ENCODE measurements around the gene VPS9D1. TPM values are rescaled to one million over a fixed set of nuclear protein-coding genes. Genes with fewer than 3 reads are reported as not detected.
"Not testable (repeated sequence)": the region's sequence is repeated elsewhere in the genome, so short reads cannot be mapped to it uniquely, and the experiment has no call there.

Gene VPS9D1
- polyA plus RNA-seq, 3 donors = 7.5 to 9.3 (median 9.2) TPM

GRCh38 chr16:89710709-89711564, 9.8 kb downstream of the VPS9D1 start:
- no peak for DNase-seq (ENCODE audit: low read depth in 3 of 3, low spot score in 2 of 3)

- DNase-seq (ENCODE audit: low read depth in 3 of 3, low spot score in 2 of 3) = no peak
These were observed 10.8 kb downstream of the VPS9D1 start for GRCh38 chr16:89709716-89710432.

DNA sequence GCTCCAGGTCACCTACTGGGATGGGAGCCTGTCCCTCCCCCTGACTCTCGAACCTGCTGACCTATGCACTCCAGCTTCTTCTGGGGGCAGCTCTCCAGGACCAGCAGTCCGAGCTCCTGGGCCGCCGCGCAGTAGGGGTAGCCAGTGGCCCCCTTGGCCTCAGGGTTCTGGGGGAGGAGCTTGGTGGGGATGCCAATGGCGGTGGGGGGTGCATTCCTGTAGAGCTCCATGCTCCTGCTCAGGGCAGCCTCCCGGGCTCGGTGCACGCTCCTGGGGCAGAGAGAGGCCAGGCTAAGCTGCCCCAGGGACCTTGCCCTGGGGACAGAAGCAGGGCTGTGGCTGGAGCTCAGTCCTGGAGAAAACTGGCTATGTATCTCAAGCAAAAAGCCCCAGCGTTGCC, 11.5 kb downstream of the VPS9D1 start:
- DNase-seq (ENCODE audit: low read depth in 3 of 3, low spot score in 2 of 3) = no peak

GRCh38 chr16:89708481-89708931, 12.2 kb downstream of the VPS9D1 start:
- DNase-seq (ENCODE audit: low read depth in 3 of 3, low spot score in 2 of 3) = no peak

DNA sequence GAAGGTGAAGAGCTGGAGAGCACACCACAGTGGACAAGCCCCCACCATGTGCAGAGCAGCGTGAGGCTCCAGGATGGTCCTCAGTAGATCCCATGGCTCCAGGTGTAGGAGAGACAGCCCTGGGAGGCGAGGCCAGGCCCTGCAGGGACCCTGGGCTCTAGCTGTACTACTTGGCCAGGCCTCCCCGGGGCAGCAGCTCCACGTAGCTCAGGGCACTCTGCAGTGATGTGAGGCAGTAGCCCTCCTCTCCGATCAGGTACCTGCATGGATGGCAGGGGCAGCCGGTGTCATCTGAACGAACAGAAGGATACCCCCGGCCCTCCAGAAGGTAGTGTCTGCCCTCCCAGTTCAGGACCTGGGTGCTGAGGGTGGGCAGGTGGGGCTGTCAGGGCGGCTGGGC, 13.0 kb downstream of the VPS9D1 start:
- DNase-seq (ENCODE audit: low read depth in 3 of 3, low spot score in 2 of 3) = no peak

DNA sequence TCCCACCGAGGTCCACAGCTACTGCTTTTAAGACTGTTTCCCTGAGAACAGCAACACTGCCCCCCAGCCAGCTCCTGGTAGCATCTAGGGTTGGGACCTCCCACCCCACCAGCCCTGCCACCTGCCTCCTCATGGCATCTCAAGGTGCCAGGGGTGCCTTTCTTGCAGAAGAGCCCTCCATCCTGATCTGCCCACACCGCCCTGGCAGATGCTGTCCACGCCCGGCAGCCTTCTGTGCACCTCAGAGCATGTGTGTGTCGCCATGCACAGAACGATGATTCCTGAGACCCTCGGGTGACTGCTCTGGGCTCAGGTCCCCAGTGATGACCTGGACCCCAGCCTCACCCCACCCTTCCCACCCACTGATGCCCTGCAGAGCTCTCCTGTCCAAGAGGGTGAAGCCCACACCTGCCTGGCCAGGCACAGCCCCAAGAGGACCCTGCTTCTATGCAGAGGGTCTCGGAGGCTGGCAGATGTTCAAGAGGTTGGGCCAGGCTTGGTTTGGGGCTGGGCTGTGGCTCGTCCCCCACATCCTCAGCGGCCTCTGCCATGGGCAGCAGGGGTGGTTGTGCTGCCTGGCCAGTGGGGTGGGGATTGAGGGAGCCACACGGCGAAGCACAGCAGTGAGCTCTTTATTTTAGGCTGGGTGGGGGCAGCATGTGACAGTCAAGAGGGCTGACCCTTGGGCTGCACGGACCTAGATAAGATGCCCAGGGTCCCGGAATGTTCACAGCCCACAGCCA, 14.0 kb downstream of the VPS9D1 start:
- no peak for DNase-seq (ENCODE audit: low read depth in 3 of 3, low spot score in 2 of 3)

- no peak for DNase-seq (ENCODE audit: low read depth in 3 of 3, low spot score in 2 of 3)
These were observed 15.7 kb downstream of the VPS9D1 start for GRCh38 chr16:89705006-89705405.

GRCh38 chr16:89704281-89704680, 16.4 kb downstream of the VPS9D1 start:
- no peak for DNase-seq (ENCODE audit: low read depth in 3 of 3, low spot score in 2 of 3)

DNA sequence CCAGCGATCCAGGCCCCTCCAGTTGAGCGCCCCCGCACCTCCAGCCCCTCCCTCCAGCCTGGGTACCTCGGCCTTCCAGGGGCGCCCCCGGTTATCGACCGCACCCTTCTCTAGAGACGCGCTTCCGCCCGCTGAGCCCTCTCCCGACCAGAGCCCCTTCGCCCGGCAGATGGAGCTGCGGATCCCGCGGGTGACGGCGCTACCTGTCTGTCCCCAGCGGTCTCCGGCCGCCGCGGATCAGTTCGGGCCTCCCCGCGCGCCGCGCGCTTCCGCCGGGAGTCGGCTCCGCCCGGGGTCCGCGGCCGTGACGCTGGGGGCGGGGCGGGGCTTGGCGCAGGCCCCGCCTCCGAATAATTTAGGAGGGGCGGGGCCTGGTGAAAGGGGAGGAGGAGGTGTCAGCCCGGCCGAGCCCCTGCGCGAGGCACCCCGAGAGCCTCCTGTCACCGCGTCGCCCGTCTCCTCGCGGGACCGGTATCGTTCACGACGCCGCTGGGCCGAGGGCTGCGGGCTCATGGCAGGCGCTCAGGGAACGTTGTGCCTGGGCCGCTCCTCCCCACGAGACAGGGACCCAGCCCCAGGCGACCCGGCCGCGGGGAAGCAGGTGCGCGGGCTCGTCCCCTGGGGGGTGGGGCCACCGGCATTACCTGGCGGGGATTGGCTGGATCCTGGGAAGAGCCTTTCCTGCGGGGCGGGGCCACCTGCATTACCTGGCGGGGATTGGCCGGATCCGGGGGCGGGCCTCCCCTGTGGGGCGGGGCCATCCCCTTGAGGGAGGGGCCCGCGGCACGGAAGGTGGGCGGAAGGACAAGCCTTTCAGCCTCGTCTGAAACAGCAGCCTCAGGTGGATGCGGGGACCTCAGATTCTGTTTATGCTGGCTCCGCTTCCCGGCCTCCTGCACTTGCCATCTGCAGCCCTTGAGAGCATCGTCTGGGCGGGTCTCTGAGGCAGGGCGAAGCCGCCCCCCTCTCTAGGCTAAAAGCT, 19.0 kb downstream of the VPS9D1 start, which contains the start of gene SPATA2L:
Gene SPATA2L, minus strand, starts transcription at position 281 of the 982 bp plus-strand sequence. CDS start 473 bp downstream, outside the sequence.
- DNase-seq (ENCODE audit: low read depth in 3 of 3, low spot score in 2 of 3) = peak in 1 of 3 donors; percentile 86

- DNase-seq (ENCODE audit: low read depth in 3 of 3, low spot score in 2 of 3) = no peak
These were observed 19.9 kb downstream of the VPS9D1 start for GRCh38 chr16:89700649-89701424.

- DNase-seq (ENCODE audit: low read depth in 3 of 3, low spot score in 2 of 3) = peak; percentile 91 to 96 (median 94)
These were observed 20.5 kb downstream of the VPS9D1 start for GRCh38 chr16:89700100-89700648.

- not testable (repeated sequence) for DNase-seq (ENCODE audit: low read depth in 3 of 3, low spot score in 2 of 3)
These were observed 21.0 kb downstream of the VPS9D1 start for GRCh38 chr16:89699629-89700099.

DNA sequence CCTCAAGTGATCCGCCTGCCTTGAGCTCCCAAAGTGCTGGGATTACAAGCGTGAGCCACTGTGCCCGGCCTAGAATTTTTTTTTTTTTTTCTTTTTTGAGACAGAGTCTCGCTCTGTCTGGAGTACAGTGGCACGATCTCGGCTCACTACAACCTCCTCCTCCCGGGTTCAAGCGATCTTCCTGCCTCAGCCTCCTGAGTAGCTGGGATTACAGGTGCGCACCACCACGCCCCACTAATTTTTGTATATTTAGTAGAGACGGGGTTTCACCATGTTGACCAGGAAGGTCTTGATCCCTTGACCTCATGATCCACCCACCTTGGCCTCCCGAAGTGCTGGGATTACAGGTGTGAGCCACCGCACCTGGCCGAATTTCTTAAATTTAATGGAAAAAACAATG, 22.0 kb downstream of the VPS9D1 start:
- not testable (repeated sequence) for DNase-seq (ENCODE audit: low read depth in 3 of 3, low spot score in 2 of 3)

GRCh38 chr16:89697616-89698331, 22.9 kb downstream of the VPS9D1 start:
- no peak for DNase-seq (ENCODE audit: low read depth in 3 of 3, low spot score in 2 of 3)

GRCh38 chr16:89697161-89697615, 23.5 kb downstream of the VPS9D1 start:
- no peak for DNase-seq (ENCODE audit: low read depth in 3 of 3, low spot score in 2 of 3)

DNA sequence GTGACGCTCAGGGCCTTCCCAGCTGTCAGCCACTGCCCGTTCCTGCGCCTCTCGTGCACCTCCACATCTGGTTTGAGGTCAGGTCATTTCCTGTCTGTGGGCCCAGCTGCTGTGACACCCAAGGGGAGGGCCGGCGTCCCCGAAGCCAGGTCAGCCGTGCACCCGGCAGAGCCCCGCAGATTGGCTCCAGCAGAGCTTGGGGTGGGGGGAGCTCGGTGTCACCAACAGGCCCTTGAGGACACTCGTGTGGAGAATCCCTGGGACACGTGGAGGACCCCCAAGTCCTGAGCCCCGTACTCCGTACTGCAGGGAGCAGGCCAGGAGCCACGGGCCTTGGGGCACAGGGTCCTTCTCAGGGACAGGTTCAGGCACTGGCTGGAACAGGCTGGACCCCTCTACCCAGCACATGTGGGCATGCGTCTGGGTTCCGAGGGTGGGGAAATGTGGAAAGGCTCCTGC, 24.0 kb downstream of the VPS9D1 start:
- no peak for DNase-seq (ENCODE audit: low read depth in 3 of 3, low spot score in 2 of 3)

DNA sequence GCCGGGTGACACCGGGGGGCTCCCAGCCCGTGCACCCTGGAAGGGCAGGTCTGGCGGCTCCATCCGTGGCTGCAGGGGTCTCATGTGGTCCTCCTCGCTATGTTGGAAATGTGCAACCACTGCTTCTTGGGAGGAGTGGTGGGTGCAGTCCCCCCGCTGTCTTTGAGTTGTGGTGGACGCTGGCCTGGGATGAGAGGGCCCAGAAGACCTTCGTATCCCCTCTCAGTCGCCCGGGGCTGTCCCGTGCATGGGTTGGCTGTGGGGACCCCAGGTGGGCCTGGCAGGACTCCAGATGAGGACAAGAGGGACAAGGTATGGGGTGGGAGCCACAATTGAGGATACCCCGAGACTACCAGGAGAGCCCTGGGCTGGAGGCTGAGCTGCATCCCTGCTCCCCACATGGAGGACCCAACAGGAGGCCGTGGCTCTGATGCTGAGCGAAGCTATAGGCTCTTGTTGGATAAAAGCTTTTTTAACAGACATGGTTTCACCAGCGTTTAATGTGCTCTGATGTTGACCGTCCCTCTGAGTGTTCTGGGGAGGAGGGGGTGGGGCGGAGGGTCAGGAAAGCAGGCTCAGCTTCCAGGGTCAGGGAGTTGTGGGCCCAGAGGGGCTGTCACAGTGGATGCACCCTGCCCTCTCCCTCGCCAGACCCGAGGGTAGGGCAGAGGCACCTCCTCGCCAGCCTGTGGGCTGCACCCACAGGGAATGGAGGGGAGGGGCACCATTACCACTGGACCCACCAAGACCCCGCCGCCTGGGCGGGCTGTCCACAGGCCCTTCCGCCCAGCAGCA, 24.6 kb downstream of the VPS9D1 start:
- no peak for DNase-seq (ENCODE audit: low read depth in 3 of 3, low spot score in 2 of 3)
